HG02763 (cell line): ENCODE data around the gene GRIK3.

ENCODE experiments used
- ATAC-seq: cut with Tn5 transposase; IDR thresholded peaks from one replicate; pipeline ENCODE4 v1.9.1; 2021; ENCODE audit warnings: mild to moderate bottlenecking, moderate library complexity; ENCODE audit not compliant: unreplicated experiment

The GRIK3 gene

DNA sequence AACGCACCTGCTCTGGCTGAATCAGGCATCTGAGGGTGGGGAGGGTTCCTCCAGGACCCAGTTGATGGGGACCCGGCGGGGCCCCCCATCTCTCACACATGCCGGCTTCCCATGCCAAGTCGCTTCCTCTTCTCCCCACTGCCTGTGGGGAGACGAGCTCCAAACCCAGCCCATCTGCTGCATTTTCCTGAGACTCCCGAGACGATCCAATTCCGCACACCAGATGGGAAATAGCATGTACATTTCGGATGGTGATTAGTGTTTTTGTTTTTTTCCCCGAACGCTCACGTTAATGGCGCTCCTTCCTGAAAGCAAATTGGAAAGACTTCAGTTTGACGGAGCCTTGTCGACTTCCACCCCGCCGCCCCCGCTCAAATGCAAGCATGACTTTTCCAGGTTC, 13.2 kb upstream of the GRIK3 start:
- no peak for ATAC-seq

DNA sequence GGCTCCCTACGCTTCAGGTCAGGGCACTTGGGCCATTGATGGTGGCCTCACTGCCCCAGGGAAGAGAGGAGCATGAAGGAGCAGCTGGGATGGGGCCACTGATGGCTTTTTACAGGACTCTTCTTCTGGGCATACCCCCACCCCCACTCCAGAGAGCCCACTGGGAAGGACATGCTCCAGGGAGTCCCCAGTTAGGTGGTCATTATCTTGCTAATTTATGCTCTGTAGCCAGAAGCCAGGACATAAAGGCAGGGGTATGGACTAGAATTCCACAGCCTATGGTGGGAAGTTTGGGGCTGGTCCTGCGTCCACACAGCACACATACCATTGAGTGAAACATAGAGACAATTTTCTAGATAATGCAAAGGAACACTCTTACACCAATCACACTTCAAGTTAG, 8.8 kb upstream of the GRIK3 start:
- no peak for ATAC-seq

DNA sequence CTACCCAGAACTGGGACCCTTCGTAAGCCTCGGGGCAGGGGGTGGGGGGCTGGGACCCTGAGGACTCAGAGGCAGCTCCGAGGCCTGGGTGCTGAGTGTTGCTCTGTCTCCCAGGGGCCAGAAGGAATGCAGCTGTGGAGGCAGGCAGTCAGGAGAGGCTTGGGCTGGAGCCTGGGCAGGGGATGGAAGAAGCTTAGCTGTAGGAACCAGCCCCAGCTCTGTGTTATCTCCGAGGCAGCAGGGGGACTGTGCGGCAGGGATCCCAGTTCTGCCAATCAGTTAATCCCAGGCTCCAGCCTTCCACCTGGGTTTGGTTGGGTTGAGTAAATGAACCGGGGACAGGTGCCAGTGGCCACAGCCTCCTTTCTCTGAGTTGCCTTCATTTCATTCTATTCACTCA, 8.2 kb upstream of the GRIK3 start:
- ATAC-seq, result no peak

DNA sequence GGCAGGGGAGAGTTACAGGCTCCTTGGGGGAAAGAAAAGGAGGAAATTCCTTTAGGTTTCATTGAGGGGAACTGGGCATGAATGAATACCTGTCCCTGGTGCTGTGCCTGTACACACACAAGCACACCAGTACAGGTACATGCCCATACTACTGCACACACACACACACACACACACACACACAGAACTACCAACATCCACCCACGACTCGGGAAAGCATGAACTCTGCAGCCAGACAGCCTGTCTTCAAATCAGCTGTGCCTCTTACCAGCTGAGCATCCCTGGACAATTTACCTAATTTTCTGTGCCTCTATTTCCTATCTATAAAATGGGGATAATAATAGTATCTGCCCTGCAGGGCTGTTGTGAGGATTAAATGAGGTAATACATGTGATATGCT, 7.2 kb upstream of the GRIK3 start:
- ATAC-seq, result no peak

DNA sequence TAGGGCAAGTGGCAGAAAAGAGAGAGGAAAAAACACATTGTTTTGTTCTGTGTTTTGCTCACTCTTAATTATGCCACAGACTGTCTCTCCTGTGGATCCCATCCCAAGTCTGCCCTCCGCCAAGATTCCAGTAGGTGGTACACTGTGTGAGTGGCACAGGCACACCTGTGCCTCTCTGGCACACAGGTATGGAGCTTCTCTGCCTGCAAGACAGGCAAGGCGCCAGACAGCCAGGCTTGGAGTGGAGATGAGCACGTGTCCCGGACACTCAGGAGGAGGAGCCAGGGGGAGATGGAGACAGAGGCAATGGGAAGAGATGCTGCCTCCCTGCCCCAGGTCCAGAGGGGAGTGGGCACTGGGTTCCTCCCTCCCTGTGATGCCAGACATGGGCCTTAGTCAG, 6.5 kb upstream of the GRIK3 start:
- no peak for ATAC-seq

DNA sequence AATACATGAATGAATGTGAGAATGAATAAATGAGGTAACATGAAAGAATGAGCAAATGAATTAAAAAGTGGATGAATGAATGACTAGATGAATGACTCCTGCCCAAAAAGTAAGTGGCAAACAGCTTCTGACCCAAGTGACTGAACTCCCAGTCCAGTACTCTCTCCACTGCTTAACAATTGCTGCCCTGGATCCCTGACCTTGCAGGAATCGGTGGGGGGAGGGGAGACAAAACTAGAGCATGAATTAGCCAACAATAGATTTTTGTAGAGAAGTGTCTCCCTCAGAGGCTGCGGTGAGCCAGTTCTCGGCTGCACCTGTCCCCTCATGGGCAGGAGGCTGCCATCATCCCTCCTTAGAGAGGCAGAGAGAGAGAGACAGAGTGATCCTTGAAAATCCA, 5.9 kb upstream of the GRIK3 start:
- no peak for ATAC-seq

DNA sequence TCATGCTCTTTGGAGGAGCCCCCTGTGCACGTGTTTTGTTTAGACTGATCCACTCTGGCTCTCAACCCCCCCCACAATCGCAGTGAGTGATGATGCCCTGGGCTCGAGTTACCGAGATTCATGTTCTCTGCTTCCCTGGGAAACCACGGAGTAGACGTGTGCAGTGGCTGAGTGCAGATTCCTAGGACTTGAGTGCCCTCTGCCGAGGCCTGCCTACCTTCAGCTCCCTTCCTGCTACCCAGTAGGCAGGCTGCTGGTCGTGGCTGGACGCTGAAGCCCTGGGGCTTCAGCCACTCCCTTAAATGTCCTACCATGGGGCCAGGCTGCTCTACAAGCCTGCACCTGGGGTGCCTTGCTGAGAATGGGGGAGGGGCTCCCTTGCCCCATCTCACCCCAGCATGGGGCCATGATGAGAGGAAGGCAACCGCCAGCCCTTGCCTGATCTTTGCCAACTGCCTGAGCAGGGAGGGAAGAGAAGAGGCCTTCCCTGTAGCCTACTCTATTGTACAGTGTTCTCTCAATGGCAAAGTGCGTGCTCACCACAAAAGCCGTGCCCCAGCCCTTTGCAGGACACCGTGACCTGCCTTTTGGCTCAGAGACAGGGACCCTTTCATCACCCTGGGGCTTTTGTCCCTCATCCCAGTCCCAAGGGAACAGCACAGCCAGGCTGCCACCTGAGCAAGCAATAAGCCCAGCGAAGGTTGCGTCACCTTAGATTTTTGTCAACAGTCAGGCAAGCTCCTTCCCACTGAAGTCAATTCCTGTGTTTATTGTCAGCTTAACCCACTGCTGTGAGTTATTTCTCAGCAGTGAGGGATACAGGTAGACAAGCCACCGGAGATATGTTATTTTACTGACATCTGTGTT, 4.1 kb upstream of the GRIK3 start:
- ATAC-seq, result no peak

DNA sequence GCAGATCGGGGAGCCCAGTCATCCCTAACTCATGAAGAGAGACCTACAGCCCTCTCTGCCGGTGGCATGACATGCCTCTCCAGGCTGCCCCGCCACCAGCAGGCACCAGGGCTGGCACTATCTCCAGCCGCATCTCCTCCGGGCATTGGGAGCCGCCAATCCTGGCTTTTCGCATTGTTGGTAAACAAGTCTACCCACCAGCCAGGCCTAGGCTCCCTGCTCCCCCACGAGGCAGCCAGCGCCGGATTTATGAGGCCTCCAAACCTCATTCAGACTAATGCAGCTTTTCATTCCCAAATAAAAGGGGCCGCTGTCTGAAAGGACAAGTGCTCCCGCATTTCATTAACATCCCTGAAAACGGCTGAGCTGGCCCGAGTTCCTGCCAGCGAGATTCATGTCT, 3.4 kb upstream of the GRIK3 start:
- ATAC-seq, result no peak

DNA sequence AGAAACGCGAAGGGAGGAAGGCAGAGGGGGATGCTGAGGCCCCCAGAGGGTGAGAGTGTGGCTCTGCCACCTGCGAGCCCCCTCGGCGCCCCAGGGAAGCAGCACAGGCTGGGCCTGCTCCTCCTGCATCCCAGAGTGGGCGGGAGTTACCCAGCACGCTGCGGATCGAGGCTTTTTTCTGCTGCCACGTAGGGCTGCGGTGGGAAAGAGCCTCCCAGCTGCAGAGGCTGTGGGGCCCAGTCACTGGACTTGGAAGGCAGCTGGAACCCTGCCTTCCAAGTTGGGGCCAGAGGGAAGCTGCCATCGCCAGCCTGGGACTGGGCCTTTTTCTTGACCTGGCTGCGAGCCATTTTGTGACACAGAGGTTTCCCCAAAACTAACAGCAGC, 2.3 kb upstream of the GRIK3 start:
- ATAC-seq, result no peak

DNA sequence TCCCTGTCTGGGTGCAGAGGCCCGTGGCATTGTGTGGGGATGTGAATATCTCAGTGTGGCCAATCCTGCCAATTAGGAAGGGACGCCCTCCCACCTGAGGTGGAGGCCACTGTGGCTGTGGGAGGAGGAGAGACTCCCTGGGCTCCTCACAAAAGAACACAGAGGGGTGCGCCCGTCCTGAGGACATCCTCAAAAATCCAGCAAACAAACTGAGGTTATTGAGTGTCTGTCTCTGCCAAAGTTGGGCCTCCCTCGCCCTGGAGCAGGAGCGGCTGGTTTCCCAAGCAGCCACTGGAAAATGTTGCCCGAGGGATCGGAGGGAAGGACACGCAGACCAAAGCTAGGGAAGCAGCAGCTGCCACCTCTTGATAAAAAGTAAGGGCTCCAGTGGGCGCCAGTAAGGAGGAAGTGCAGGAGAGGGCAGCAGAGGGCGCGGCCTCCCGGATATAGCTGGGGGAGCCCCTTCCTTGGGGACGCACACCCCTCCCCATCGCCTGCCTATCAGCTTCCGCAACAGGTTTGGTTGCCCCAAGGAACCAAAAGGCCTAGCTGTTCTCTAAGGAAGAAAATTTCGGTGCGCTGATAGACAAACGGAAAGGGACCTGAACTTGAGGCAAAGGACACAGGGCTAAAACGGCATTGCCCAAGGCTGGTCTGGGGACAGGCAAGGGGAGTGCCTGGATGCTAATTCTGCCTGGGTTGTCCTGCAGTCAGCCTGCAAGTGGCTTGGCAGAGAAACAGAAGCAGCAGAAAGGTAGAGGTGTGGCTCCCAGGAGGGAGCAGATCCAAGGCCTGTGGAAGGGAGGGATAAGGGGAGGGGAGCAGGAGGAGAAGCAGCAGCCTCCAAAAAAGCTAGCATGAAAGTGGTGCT, 1.7 kb upstream of the GRIK3 start:
- no peak for ATAC-seq

DNA sequence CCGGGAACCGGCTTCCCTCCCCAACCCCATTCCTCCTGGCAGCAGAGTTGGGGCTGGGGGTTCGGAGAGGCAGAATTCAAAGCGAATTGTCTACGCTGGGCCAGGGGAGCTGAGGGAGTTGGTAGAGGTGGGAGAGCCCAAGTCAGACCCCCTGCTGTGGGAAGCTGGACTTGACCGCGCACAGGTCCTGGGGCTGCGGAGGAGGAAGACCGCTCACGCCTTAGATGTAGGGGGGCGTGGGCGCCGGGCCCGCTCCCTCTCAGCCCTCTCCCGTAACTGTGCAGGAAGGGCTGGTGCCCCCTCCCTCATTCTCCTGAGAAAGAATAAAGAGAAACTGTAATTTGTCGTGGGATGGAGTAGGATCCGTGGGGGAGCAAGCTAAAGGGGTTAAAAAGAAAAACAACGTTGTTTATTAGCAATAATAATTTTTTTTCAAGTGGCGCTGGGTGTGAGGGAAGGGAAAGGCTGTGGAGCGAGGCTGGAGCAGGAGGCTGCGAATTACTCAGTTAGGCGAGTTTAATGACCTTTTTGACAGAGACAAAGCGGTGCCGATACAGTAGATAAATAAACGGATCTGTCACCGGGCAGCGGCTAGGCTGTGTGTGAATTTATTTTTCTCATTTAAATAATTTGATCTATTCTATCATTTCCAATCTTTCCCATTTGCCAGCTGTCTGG, 838 bp upstream of the GRIK3 start:
- ATAC-seq, result no peak

DNA sequence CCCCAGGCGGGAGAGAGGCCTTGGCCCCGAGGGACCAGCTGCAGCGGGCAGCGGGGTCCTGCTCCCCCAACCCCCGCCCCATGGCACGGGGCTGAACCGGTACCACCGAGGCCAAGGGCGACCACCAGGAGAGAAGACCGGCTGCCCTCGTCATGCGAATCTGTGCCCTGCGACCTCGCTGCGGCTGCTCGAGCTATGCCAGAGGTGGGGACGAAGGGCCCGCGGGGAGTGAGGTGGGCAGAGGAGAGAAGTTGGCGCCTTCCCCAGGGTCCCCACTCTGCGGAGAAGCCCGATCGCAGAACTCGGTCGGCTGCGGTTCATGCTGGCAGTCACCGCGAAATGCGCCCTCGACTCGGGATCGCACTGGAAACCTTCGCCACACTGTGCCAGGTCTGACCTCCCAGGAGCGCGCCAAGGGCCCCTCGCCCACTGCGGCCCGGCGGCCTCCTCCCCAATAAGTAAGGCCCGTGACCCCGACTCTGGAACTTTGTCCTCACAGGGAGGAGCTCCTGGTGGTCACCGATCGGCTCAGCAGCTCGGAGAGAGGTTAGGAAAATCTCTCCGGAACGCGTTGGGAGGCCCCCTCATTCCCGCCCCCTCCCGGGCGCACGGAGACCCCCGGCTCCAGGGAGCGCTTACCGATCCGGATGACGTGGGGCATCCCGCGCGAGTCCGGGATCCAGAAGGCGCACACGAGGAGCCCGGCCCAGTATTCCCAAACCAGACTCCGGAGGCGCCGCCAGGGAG, 787 bp downstream of the GRIK3 start:
- no peak for ATAC-seq

DNA sequence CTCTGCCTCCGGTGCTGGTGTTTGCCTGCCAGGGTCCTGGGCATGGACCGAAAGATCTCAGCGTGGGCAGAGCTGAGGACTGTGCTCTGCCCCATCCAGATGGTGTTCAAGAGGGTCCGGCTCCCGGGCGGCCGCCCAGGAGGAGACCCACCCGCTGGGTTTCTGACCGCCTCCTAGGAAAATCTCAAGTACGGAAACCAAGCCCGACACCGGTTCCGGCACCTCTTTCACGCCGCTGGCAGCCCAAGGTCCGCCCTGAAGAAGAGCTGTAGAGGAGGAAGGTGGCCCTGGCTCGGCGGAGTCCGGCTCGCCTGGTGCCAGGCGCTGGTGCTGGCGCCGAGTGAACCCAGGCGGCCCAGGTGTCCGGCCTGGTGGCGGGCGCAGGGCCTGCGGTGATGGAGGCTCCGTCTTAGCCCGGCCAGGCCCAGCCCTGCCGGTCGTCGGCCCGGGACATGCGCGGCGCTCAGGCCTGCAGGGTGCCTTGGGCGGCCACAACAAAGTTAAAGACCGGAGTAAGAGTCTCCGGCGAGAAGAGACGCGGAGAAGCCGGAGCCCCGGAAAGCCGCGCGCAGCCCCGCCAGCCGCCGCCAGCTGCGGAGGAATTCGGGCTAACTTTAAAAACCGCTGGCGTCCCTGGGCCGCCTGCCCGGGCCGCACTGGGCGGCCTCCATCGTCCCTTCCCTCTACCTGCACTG, 1.5 kb downstream of the GRIK3 start:
- no peak for ATAC-seq

DNA sequence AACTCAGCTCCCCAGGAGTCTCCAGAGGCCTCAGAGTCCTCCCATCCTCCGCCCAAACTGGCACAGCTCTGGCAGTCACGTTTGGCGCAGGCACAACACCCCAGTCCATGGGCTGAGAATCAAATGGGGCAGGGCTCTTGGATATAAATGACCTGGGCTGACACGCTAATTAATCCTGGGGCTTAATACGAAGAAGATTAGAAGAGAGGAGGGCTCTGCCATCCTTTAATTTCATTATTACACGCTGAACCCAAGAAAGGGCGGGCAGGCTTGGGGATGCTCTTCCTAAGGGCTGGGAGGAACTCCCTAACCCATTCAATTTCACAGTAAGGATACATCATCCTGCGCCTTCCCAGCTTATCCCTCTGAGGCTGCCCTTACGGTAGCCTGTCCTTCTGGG, 2.4 kb downstream of the GRIK3 start:
- ATAC-seq, result no peak

DNA sequence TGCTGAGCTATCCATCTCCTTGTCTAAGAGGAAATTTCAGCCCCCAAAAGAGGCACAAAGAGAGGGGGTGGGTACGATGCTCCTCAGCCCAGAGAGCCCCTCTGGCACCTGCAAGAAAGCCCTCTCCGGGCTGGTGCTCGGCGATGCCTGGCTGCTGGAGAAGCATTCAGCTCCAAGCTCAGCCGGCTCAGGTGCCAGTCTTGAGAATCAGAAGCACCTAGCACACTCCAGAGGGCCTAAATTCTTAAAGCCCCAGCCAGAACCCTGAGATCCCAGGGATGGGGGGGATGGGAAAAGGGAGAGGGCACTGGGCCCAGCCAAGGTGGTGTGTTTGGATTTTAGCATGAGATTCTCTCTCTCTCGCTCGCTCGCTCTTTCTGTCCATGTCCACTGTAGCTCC, 2.9 kb downstream of the GRIK3 start:
- no peak for ATAC-seq

DNA sequence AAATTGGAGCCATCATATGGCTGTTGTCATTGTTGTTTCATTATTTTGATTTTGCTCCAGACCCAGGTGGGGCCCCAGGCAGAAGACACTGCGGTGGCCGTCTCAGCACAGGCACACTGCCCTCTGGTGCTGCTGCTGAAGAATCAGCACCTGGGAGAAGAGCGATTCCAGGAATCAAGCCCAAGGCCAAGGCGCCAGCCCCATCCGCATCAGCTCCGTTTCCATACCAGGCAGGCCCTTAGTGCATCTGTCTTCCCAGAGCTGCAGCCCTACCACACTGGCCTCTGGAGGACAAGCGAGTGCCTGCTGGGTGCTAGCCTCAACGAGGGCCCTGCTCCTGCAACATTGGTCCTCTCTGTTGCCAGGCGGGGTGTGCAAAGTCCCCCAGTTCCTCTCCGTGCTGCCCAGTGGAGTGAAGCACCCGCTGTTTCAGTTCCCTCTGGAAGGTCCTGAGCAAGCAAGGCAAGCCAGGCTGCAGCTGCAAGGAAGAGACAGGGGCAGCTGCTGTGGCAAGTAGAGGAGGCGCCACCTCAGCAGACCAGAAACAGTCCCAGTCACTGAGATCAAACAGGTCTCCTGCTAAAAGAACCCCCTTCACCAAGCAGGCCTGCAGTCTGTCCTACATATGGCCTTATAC, 5.2 kb downstream of the GRIK3 start:
- no peak for ATAC-seq

DNA sequence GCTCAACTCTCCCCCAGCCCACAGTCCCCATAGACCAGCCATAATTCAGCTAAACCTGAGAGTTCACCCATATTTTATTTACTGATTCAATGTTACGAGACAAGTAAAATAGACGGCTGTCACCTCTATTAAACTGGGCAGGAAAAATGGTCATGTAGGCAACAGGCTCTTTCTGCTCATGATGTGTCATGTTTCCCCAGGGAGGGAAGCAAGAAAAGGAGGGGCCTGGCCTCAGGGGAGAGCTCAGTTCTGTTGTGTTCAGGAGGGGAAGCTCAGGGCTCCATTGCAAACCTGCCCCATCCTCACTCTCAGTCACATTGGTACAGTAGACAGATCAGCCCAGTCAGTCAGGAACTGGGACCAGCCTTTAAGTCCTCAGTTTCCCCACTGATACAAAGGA, 12.8 kb downstream of the GRIK3 start:
- no peak for ATAC-seq

DNA sequence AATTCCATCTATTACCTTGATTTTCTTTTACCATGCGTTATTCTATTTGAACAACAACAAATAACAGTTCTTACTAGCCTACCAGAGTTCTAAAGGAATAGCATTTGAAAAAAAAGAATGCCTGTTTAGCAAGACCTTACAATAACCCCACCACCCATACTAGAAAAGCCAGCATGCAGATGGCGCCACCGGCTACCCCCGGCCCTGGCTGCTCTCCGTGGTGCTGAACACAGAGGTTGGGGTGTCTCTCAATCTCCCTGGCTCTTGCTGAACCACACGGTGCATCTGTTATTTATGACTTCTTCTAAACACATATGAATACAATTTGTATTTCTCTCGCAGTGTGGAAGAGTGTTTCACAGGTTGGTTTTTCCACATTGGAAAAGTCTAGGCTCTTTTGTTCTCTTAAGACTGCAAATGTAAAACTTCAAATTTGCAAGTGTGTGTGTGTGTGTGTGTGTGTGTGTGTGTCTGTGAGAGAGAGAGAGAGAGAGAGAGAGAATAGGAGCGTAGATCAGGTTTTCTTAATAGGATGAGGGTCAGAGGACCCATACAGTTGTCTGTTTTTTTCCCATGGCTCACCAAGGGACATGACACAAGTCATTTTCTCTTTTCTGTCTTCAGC, 13.6 kb downstream of the GRIK3 start:
- no peak for ATAC-seq

DNA sequence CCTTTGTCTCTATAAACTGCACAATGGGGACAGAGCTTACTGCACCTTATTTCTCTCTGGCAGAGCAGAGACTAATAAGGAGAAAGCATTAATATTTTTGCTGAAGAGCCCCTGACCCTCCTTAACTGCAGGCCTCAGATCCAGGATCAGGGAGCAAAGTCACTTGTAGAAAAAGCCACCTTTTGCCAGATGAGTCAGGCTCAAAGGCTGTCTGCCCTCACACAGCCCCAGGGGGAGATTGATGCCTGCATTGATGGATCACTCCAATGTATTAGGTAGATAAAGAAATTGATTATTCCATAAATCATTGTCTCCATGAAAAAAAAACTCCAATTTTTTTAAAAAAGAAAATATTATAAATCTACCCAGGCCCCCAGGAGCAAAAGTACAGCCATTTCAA, 15.8 kb downstream of the GRIK3 start:
- no peak for ATAC-seq
